ENCODE results near the gene HHIPL1. TPM values are rescaled to one million over a fixed set of nuclear protein-coding genes. Genes with fewer than 3 reads are reported as not detected.

The HHIPL1 gene
- total and polyA plus RNA-seq, 2 donors (not counting 3 experiments of a cell fraction or from before 2014, with no cell fraction given): 1.3 to 2.1 TPM

DNA sequence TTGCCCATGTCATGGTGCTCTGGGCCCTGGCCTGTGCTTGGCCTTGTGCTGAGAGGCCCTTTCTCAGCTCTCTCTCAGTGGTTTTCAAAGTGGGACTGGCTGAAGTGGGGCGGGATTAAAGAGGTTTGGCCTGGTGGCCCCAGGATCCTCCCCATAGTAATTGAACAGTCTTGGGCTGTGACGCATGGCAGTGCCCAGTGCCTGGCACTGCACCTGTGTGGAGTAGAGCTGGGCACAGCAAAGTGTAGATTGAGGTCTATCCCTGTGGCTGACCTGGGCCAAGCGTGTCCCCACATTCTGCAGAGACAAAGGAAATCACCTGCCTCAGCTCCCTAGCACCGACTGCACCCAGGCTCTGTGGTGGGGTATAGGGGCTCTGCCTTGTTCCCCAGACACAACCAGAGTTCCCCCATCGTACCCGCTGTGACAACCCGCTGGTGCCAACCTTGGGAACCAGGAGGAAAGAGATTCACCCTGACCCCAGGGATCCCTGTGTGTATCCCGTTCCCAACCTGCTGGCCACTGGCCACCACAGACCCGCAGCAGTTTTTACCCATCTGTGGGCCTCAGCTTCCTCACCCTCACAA, 29.2 kb downstream of the HHIPL1 start:
- H3K36me3 ChIP-seq (ENCODE audit: control insufficient read depth in 2 of 2, extremely low read depth in 1 of 2, insufficient read depth in 2 of 2, low read length in 2 of 2): no peaks in the 10 kb centered on the region
- H4K20me1 ChIP-seq (replicated peaks; ENCODE audit: control insufficient read depth, extremely low read depth, insufficient read depth, low read length): no peaks in the 10 kb centered on the region
- H3K4me3 ChIP-seq (replicated peaks in 1 of 3; ENCODE audit: insufficient read depth in 1 of 3, low read depth in 1 of 3, low read length in 3 of 3): no peak overlapping the region
- FAIRE-seq: no peak
- CTCF ChIA-PET: no interaction called here
- H3K9me1 ChIP-seq (replicated peaks; ENCODE audit: control insufficient read depth, extremely low read depth, insufficient read depth, low read length): no peaks in the 10 kb centered on the region
- no peak overlapping the region for H2AFZ ChIP-seq (ENCODE audit: low read depth, low read length)
- H3K4me2 ChIP-seq (ENCODE audit: insufficient read depth, low read length): no peak overlapping the region
- no peak overlapping the region for H3K9ac ChIP-seq (replicated peaks; ENCODE audit: extremely low read depth, insufficient read depth, low read length)
- TF ChIP-seq JUN (IDR thresholded peaks at IDR 0.05; ENCODE audit: borderline replicate concordance, insufficient read depth, insufficient read length, low read depth) (no peak), POLR2AphosphoS5 (IDR thresholded peaks at IDR 0.05; ENCODE audit: insufficient read depth, low read depth, low read length) (no peak), FOS (IDR thresholded peaks at IDR 0.05; ENCODE audit: borderline replicate concordance, insufficient read depth, low read length) (no peak), MYC (IDR thresholded peaks at IDR 0.05; ENCODE audit: low read depth, low read length) (no peak), EZH2 (IDR thresholded peaks at IDR 0.05; ENCODE audit: borderline replicate concordance, low read depth, low read length, severe bottlenecking) (no peak), GATA2 (IDR thresholded peaks at IDR 0.05; ENCODE audit: insufficient read depth, insufficient read length, low read depth, low read length) (no peak), POLR2A (IDR thresholded peaks at IDR 0.05; ENCODE audit: low read depth, low read length) (no peak)
- TF ChIP-seq, protein P1, sequence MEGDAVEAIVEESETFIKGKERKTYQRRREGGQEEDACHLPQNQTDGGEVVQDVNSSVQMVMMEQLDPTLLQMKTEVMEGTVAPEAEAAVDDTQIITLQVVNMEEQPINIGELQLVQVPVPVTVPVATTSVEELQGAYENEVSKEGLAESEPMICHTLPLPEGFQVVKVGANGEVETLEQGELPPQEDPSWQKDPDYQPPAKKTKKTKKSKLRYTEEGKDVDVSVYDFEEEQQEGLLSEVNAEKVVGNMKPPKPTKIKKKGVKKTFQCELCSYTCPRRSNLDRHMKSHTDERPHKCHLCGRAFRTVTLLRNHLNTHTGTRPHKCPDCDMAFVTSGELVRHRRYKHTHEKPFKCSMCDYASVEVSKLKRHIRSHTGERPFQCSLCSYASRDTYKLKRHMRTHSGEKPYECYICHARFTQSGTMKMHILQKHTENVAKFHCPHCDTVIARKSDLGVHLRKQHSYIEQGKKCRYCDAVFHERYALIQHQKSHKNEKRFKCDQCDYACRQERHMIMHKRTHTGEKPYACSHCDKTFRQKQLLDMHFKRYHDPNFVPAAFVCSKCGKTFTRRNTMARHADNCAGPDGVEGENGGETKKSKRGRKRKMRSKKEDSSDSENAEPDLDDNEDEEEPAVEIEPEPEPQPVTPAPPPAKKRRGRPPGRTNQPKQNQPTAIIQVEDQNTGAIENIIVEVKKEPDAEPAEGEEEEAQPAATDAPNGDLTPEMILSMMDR (IDR thresholded peaks at IDR 0.05; ENCODE audit: extremely low read depth in 1 of 2, insufficient read depth in 1 of 2, low read depth in 1 of 2, low read length in 2 of 2): no peak
- TF ChIP-seq, protein P2, sequence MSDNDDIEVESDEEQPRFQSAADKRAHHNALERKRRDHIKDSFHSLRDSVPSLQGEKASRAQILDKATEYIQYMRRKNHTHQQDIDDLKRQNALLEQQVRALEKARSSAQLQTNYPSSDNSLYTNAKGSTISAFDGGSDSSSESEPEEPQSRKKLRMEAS (IDR thresholded peaks at IDR 0.05; ENCODE audit: insufficient read depth, insufficient read length): no peak
- H3K27me3 ChIP-seq (ENCODE audit: control insufficient read depth in 2 of 2, insufficient read depth in 2 of 2, low read length in 2 of 2): peaks cover 10 to 15% of the 10 kb centered on the region in 2 experiments
- dilution Hi-C loops (cut with MboI; ENCODE audit: extremely low pct_ligation_motif_present, low sequenced_read_pairs): no loop called here
- no peaks in the 10 kb centered on the region for H3K9me3 ChIP-seq (replicated peaks; ENCODE audit: control insufficient read depth, insufficient read depth, low read length)
- intact Hi-C loops (cut with micrococcal nuclease): no loop called here
- POLR2A ChIA-PET: no interaction called here
- BruUV-seq (replicated peaks): no TSS peak
- H3K27ac ChIP-seq (ENCODE audit: insufficient read depth, low read depth, low read length): no peak overlapping the region
- no peaks in the 10 kb centered on the region for H3K79me2 ChIP-seq (ENCODE audit: control insufficient read depth, insufficient read depth, low read length)
- no peaks in the 10 kb centered on the region for H3K4me1 ChIP-seq (ENCODE audit: control insufficient read depth, extremely low read depth, insufficient read depth, low read length)
- no peak for DNase-seq (ENCODE audit: low read depth, low spot score)

All from endothelial cell of umbilical vein (primary cell).